Smooth muscle cell of the brain vasculature (primary cell): ENCODE results near the gene RTN4RL1.

Source experiments
- DNase-seq: peaks from one replicate; pipeline ENCODE4 v3.0.0-alpha.2; 2012; ENCODE audit warnings: low read depth, low spot score

The RTN4RL1 gene

GRCh38 chr17:2025220-2025621 lies at the start of gene RTN4RL1:
RTN4RL1 (minus strand) TSS chr17:2025334; CDS start chr17:2024865, 469 bp downstream.
- DNase-seq = no peak

DNA sequence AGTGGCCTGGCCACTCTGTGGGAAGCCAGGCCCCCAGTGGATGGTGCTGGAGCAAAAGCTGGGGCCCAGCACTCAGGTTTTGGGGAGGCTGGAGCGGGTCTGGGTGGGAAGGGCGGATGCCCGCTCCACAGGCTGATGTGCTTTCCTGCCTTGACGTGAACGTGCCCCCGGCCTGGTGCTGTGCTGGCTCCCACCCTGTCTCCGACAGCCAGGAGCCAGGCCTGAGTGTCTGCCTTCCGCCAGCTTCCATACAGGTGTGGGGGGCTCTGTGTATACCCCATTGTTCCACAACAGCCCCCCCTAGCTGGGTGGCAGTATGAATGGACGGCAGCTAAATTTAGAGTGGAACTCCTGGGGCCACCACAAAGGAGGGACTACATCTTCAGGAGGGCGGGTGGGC lies 49.8 kb upstream of the RTN4RL1 start:
- DNase-seq = no peak

DNA sequence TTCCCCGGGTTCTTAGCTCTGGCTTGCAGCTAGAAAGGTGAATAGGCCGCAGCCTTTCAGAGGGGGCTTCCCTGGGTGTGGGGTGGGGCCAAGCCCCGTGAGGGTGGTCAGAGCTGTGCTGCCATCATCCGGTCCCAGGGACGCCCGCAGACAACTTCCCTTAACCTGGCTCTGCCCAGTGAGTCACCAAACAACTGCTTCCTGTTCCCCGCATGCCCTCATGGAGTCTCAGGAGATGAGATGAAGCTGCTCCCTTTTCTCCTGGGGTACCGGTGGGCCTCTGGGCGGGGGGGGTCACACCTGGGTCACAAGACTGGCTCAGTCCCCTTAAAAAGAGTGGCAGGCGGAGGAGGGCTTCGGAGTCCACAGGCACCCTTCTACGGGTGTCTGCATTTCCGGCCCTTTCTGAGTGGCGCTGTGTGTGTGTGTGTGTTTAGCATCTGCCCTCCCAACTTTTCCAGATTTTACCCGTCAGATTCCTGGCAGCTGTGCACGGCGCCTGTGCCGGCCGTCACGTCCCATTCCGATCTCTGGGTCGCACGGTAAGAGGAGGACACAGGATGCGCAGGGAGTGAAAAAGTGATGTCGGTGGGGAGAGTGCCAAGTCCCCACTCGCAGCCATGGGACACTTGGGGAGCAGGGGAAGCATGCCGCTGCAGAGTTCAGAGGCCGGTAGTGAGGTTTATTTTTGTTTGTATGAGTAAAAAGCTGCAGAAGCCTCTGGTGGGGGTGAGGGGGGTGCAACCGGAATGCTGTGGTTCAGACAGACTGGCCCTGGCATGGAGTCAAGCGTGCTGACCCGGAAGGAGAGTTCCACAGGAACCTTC lies 46.5 kb upstream of the RTN4RL1 start:
- DNase-seq = no peak

DNA sequence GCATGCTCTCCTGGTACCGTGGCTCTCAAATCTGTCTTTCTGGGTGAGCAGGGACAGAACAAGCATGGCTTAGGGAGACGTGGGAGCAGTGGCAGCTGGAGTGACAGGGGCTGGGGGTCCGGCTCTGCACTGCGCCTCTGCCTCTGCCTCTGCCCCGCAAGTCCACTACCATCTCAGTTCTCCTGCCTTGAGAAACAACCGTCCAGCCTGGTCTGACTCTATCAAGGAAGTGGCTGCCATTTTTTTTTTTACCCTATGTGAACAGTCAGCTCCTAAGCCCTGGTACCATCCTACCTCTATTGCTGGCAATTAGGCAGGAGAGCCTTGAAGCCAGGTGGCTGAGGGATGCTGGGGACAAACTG lies 45.9 kb upstream of the RTN4RL1 start:
- no peak for DNase-seq

GRCh38 chr17:2070241-2071023 lies 45.3 kb upstream of the RTN4RL1 start:
- no peak for DNase-seq

GRCh38 chr17:2068519-2069051 lies 43.5 kb upstream of the RTN4RL1 start:
- DNase-seq = no peak

GRCh38 chr17:2068031-2068518 lies 42.9 kb upstream of the RTN4RL1 start:
- DNase-seq = no peak

- DNase-seq = no peak
Observed at GRCh38 chr17:2067608-2068024, 42.5 kb upstream of the RTN4RL1 start.

DNA sequence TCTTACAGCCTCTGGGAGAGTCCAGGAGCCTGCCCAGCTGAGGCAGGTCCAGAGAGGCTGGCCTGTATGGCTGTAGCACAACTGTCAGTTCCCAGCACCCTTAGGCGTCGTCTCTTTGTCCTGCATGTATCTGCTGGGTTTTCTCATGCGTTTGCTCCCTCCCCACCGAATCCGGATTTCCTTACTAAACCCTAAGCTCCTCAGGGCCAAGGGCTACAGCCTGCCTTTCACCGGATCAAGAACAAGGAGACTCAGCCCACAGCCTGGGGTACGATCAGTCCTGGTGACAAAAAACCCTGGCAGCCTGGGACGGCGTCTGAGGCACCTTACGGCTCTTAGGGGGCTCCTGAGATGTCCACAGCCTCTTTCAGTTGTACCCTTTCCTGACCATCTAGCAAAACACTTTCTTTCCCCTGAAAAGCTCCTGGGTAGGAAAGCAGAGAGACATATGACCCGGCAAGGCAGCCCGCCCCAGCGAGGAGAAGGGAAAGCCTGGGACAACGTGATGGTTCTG lies 42.0 kb upstream of the RTN4RL1 start:
- no peak for DNase-seq

GRCh38 chr17:2065949-2066400 lies 40.8 kb upstream of the RTN4RL1 start:
- no peak for DNase-seq

- DNase-seq = no peak
Observed at GRCh38 chr17:2064980-2065785, 40.0 kb upstream of the RTN4RL1 start.

DNA sequence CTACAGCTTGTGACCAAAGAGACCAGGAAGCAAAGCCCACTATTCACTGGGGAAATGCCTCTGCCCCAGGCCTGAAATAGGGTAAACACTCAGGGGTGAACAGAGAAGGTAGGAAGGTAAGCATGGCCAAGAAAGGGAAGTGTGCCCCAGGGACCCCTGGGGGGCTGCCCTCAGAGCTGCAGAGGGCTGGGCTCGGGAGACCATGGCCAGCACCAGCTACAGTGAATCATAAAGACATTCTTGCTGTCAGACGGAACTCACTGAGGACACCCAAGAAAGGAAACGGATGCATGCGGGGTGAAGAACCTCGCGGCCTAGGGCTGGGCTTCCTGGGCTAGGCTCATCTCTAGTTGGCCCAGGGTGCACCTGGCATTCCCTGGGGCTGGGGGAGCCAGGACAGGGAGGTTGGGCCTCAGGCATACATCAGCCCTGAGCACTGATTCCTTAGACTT lies 39.4 kb upstream of the RTN4RL1 start:
- DNase-seq = no peak

DNA sequence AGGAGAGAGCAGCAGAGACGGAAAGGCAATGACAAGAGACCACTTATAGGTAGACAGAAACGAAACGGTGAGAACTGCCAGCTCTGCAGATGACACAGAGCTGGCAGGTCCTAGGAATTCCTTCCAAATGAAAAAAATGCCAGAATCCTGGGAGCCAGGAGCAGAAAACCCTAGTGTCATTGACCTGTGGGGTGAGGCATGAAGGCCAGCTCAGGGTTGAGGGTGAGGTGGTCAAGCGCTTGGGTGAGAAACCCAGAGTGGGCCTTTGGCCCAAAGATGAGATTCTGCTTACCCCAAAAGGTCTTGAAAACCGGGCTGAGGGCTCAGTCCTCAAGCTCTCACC lies 39.0 kb upstream of the RTN4RL1 start:
- DNase-seq = no peak

DNA sequence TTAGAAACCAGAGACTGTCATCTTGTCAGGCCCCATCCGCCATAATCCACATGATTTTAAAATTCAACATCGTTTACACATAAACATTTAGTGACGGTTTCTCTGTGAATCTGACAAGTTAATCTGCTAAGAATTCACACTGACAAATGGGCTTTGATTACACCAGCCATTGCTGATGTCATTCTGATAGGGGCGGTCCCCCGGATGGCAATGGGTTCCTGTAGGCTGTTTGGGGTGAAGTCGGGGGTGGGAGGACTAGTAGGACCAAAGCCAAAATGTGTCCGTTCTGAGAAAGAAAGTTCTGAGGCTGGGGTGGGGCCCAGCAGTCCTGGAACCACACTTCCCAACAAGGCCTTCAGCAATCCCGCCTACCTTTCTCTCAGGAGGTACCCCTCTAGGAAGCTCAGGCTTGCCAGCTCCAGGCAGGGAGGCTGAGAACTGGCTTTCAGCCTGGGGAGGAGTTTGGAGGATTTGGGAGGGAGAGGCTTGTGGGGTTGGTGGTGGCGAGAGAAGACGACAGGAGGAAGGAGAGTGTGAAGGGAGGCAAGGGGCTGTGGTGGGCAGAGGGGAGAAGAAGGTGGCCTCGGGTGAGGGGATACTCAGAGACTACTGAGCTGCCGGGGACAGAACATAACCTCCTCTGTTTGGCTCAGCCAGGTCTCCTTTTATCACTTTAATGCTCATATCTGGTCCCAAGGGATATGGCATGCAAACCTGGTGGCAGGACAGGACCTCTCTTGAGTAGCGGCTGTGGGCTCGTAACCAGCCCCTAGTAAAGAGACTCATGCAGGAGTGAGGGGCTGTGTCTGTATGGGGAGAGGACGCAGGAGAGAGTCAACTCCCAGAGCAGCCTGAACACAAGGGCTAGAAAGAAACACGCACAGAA lies 38.4 kb upstream of the RTN4RL1 start:
- no peak for DNase-seq

GRCh38 chr17:2062571-2063183 lies 37.5 kb upstream of the RTN4RL1 start:
- no peak for DNase-seq

- no peak for DNase-seq
Observed at GRCh38 chr17:2061441-2061958, 36.4 kb upstream of the RTN4RL1 start.

DNA sequence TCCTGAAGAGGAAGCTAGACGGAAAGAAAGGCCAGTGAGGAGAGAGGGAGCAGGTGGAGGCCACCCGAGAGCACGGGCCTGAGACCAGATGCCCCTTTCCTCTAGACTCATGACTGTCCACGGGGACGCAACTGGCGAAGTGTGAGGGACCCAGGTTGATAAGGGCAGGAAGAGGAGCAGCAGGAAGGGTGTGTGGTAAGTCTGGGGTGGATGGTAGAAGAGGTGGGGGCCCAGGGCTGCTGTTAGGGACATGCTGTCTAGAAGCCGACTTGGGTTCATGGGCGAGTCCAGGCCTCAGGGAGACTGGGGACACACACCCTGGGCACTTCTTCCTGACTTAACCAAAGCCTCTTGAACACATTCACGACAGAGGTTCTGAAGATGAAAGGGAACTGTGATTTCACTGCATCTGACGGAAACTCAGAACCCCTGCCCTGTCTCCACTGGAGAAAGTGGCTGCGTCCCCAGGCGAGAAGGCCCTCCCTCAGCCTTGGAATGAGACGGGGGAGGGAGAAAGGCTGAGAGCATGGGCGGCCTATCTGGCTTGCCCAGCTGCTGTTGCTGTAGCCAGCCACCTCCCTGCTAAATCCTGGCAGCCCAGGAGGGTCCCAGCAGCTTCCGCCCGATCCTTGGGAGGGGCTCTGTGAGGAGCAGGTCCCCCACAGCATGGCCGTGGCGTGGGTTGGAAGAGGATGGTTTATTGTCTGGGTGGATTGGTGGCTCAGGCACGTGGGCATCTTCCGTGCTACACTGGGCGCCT lies 35.7 kb upstream of the RTN4RL1 start:
- DNase-seq = no peak

DNA sequence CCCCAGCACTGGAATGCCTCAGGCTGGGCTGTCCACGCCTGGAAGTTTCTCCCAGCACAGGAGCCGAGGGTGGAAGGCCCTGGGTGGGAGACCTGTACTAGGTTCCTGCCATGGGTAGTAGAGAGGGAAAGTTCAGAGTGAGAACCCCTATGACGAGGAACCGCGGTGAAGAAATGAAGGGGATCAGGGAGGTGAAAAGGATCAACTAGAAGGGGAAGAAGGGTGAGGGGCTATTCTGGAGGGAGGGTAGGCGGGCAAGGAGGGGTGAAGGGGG lies 35.2 kb upstream of the RTN4RL1 start:
- DNase-seq = no peak
